Left colon (tissue), 2 donors: ENCODE measurements around the gene CHODL. TPM values are rescaled to one million over a fixed set of nuclear protein-coding genes. Genes with fewer than 3 reads are reported as not detected.
A peak's percentile ranks its signal among the peaks of the same experiment; 100 is the strongest.

ENCODE experiments used
- ATAC-seq: fragments of 200-7000 bp; cut with Tn5 transposase; one replicate; pipeline ENCODE4 v1.9.1; 2020; ENCODE audit warnings: mild to moderate bottlenecking, moderate library complexity
- DNase-seq, 2 donors: peaks; one replicate each; pipeline ENCODE4 v3.0.0-alpha.2; 2020
- intact Hi-C, 2 donors: fragments of 100-400 bp; cut with DNase I in 1 of 2; cut with micrococcal nuclease in 1 of 2; formaldehyde crosslinking; loops; one replicate each; pipeline versions ENCODE4 v1.11.2 to v1.14.0; 2022; cut with DNase I, micrococcal nuclease
- long read RNA-seq: library from polyadenylated mRNA; unstranded; transcript quantifications from one replicate; pipeline ENCODE4 v2.0.0, GENCODE V29; 2021
- total RNA-seq, 2 donors: library from RNA; stranded (reverse); fragmentation: NEBNext Ultra II Directional; extraction: Animal tissue kit (Norgen Biotek cat#: 25700); gene quantifications; one replicate each; pipeline ENCODE4 v1.2.1, GENCODE V29; 2021
- donor health status: DM: no; HTN: no; CAD: no.
- donor health status: DM: yes; HTN: yes; CAD: no.

The CHODL gene
- under 1 TPM; 0.46 to 0.53 TPM for total RNA-seq
- long read RNA-seq, result 0 reads

- peak in 1 of 2 donors; percentile 3 for DNase-seq
- ATAC-seq, result no peak
- intact Hi-C loops, result no loop called here
Observed at GRCh38 chr21:18244671-18245463, at the start of gene CHODL. Gene CHODL (plus strand): TSS chr21:18244833. CDS start chr21:18245224, 391 bp downstream.

GRCh38 chr21:18204931-18205330, 39.7 kb upstream of the CHODL start:
- ATAC-seq (no peak), DNase-seq (no peak)
- intact Hi-C loops, result no loop called here

- ATAC-seq (no peak), DNase-seq (no peak)
- intact Hi-C loops, result no loop called here
Observed at GRCh38 chr21:18218331-18218730, 26.3 kb upstream of the CHODL start.

- intact Hi-C loops, result no loop called here
- ATAC-seq (no peak), DNase-seq (no peak)
Observed at GRCh38 chr21:18220498-18220897, 24.1 kb upstream of the CHODL start.

GRCh38 chr21:18222346-18222745, 22.3 kb upstream of the CHODL start:
- DNase-seq (no peak), ATAC-seq (no peak)
- intact Hi-C loops, result no loop called here

- DNase-seq, result no peak
- intact Hi-C loops, result no loop called here
- ATAC-seq, result no peak
Observed at GRCh38 chr21:18228060-18228739, 16.4 kb upstream of the CHODL start.

GRCh38 chr21:18235545-18235944, 9.1 kb upstream of the CHODL start:
- intact Hi-C loops, result no loop called here
- no peak for ATAC-seq
- no peak for DNase-seq

GRCh38 chr21:18245464-18245967, 883 bp downstream of the CHODL start:
- ATAC-seq, result no peak
- intact Hi-C loops, result no loop called here

GRCh38 chr21:18248171-18248570, 3.5 kb downstream of the CHODL start:
- intact Hi-C loops, result no loop called here
- no peak for DNase-seq
- no peak for ATAC-seq

More at GRCh38 chr21:18245464-18245967, 883 bp downstream of the CHODL start:
- no peak for DNase-seq

GRCh38 chr21:18249672-18250071, 5.0 kb downstream of the CHODL start:
- intact Hi-C loops, result no loop called here
- DNase-seq (no peak), ATAC-seq (no peak)

- DNase-seq (no peak), ATAC-seq (no peak)
- intact Hi-C loops, result no loop called here
Observed at GRCh38 chr21:18251065-18251464, 6.4 kb downstream of the CHODL start.

- intact Hi-C loops, result no loop called here
- ATAC-seq (no peak), DNase-seq (no peak)
Observed at GRCh38 chr21:18252256-18252655, 7.6 kb downstream of the CHODL start.

GRCh38 chr21:18252680-18253079, 8.0 kb downstream of the CHODL start:
- intact Hi-C loops, result no loop called here
- DNase-seq (no peak), ATAC-seq (no peak)

GRCh38 chr21:18253221-18253620, 8.6 kb downstream of the CHODL start:
- ATAC-seq (no peak), DNase-seq (no peak)
- intact Hi-C loops, result no loop called here

- ATAC-seq (no peak), DNase-seq (no peak)
- intact Hi-C loops, result no loop called here
Observed at GRCh38 chr21:18253799-18254198, 9.2 kb downstream of the CHODL start.

GRCh38 chr21:18265944-18266343, 21.3 kb downstream of the CHODL start:
- DNase-seq (no peak), ATAC-seq (no peak)
- intact Hi-C loops, result no loop called here

- ATAC-seq (no peak), DNase-seq (no peak)
- intact Hi-C loops, result no loop called here
Observed at GRCh38 chr21:18267496-18267895, 22.9 kb downstream of the CHODL start.

- intact Hi-C loops, result no loop called here
- no peak for ATAC-seq
Observed at GRCh38 chr21:18268906-18269305, 24.3 kb downstream of the CHODL start.

GRCh38 chr21:18269856-18270255, 25.2 kb downstream of the CHODL start:
- intact Hi-C loops, result no loop called here
- ATAC-seq (no peak), DNase-seq (no peak)

More at GRCh38 chr21:18268906-18269305, 24.3 kb downstream of the CHODL start:
- no peak for DNase-seq

GRCh38 chr21:18273400-18273799, 28.8 kb downstream of the CHODL start:
- no peak for DNase-seq
- no peak for ATAC-seq
- intact Hi-C loops, result no loop called here
